ENCODE data around the gene FAM13B. TPM values are rescaled to one million over a fixed set of nuclear protein-coding genes. Genes with fewer than 3 reads are reported as not detected.
A peak's percentile ranks its signal among the peaks of the same experiment; 100 is the strongest.
"Not testable (repeated sequence)": the region's sequence is repeated elsewhere in the genome, so short reads cannot be mapped to it uniquely, and the experiment has no call there.

Gene FAM13B
- 15.0 and 31.7 TPM in 2 replicates for total RNA-seq (2014; rRNA removed; shearing (Covaris generic); ENCODE audit: low replicate concordance)

GRCh38 chr5:138032572-138033385 lies at the start of gene FAM13B:
FAM13B (minus strand) TSS chr5:138033079; CDS start chr5:138019111, 13,968 bp downstream.
- H3K27me3 ChIP-seq = no peaks in the 10 kb centered on the region
- peak within 1 kb of the TSS; percentile 100 for H3K4me3 ChIP-seq
- peaks cover 12% of the 10 kb centered on the region for H3K36me3 ChIP-seq
- no peaks in the 10 kb centered on the region for H3K9me3 ChIP-seq
- peak; percentile 85 for DNase-seq

GRCh38 chr5:138082033-138082432 lies 49.2 kb upstream of the FAM13B start:
- Histone ChIP-seq H3K36me3 (no peaks in the 10 kb centered on the region), H3K9me3 (no peaks in the 10 kb centered on the region), H3K4me3 (no peak overlapping the region), H3K27me3 (no peaks in the 10 kb centered on the region)
- no peak for DNase-seq

- DNase-seq = no peak
- Histone ChIP-seq H3K27me3 (no peaks in the 10 kb centered on the region), H3K9me3 (no peaks in the 10 kb centered on the region), H3K4me3 (no peak overlapping the region), H3K36me3 (no peaks in the 10 kb centered on the region)
Observed at GRCh38 chr5:138078006-138078643, 45.2 kb upstream of the FAM13B start.

- H3K36me3 ChIP-seq = no peaks in the 10 kb centered on the region
- H3K27me3 ChIP-seq = no peaks in the 10 kb centered on the region
- no peak overlapping the region for H3K4me3 ChIP-seq
- peak; percentile 51 for DNase-seq
- no peaks in the 10 kb centered on the region for H3K9me3 ChIP-seq
Observed at GRCh38 chr5:138077064-138077696, 44.3 kb upstream of the FAM13B start.

GRCh38 chr5:138070026-138070425 lies 37.1 kb upstream of the FAM13B start:
- H3K4me3 ChIP-seq, H3K9me3 ChIP-seq, H3K36me3 ChIP-seq, DNase-seq, H3K27me3 ChIP-seq: not testable (repeated sequence)

- Histone ChIP-seq H3K9me3 (no peaks in the 10 kb centered on the region), H3K36me3 (no peaks in the 10 kb centered on the region), H3K4me3 (peak overlapping the region; percentile 34), H3K27me3 (no peaks in the 10 kb centered on the region)
- DNase-seq = peak; percentile 81
Observed at GRCh38 chr5:138068742-138069600, 36.1 kb upstream of the FAM13B start.

GRCh38 chr5:138067945-138068344 lies 35.1 kb upstream of the FAM13B start:
- H3K9me3 ChIP-seq = no peaks in the 10 kb centered on the region
- no peaks in the 10 kb centered on the region for H3K36me3 ChIP-seq
- H3K4me3 ChIP-seq = no peak overlapping the region
- H3K27me3 ChIP-seq = no peaks in the 10 kb centered on the region
- DNase-seq = no peak

- DNase-seq = no peak
- H3K9me3 ChIP-seq = no peaks in the 10 kb centered on the region
Observed at GRCh38 chr5:138065102-138065501, 32.2 kb upstream of the FAM13B start.

GRCh38 chr5:138064526-138064925 lies 31.6 kb upstream of the FAM13B start:
- peak; percentile 31 for DNase-seq
- H3K36me3 ChIP-seq = no peaks in the 10 kb centered on the region

More at GRCh38 chr5:138065102-138065501, 32.2 kb upstream of the FAM13B start:
- Histone ChIP-seq H3K36me3 (no peaks in the 10 kb centered on the region), H3K4me3 (no peak overlapping the region), H3K27me3 (no peaks in the 10 kb centered on the region)

GRCh38 chr5:138054847-138055558 lies 22.1 kb upstream of the FAM13B start:
- Histone ChIP-seq H3K4me3 (no peak overlapping the region), H3K36me3 (no peaks in the 10 kb centered on the region), H3K27me3 (peaks cover 15% of the 10 kb centered on the region), H3K9me3 (no peaks in the 10 kb centered on the region)
- DNase-seq = peak; percentile 4

More at GRCh38 chr5:138064526-138064925, 31.6 kb upstream of the FAM13B start:
- H3K27me3 ChIP-seq = no peaks in the 10 kb centered on the region
- H3K9me3 ChIP-seq = no peaks in the 10 kb centered on the region
- no peak overlapping the region for H3K4me3 ChIP-seq

GRCh38 chr5:138054206-138054605 lies 21.3 kb upstream of the FAM13B start:
- Histone ChIP-seq H3K4me3 (no peak overlapping the region), H3K36me3 (no peaks in the 10 kb centered on the region), H3K9me3 (no peaks in the 10 kb centered on the region), H3K27me3 (peaks cover 15% of the 10 kb centered on the region)
- no peak for DNase-seq

GRCh38 chr5:138053554-138053953 lies 20.7 kb upstream of the FAM13B start:
- DNase-seq = no peak
- no peaks in the 10 kb centered on the region for H3K36me3 ChIP-seq
- no peak overlapping the region for H3K4me3 ChIP-seq

GRCh38 chr5:138052718-138053117 lies 19.8 kb upstream of the FAM13B start:
- DNase-seq, H3K4me3 ChIP-seq, H3K9me3 ChIP-seq, H3K36me3 ChIP-seq: not testable (repeated sequence)
- H3K27me3 ChIP-seq = peaks cover 15% of the 10 kb centered on the region

More at GRCh38 chr5:138053554-138053953, 20.7 kb upstream of the FAM13B start:
- H3K27me3 ChIP-seq = peaks cover 15% of the 10 kb centered on the region
- no peaks in the 10 kb centered on the region for H3K9me3 ChIP-seq

- DNase-seq = no peak
- H3K36me3 ChIP-seq = no peaks in the 10 kb centered on the region
- no peaks in the 10 kb centered on the region for H3K9me3 ChIP-seq
- H3K4me3 ChIP-seq = no peak overlapping the region
- peaks cover 15% of the 10 kb centered on the region for H3K27me3 ChIP-seq
Observed at GRCh38 chr5:138051441-138052296, 18.8 kb upstream of the FAM13B start.

- H3K4me3 ChIP-seq, H3K27me3 ChIP-seq, H3K36me3 ChIP-seq, DNase-seq, H3K9me3 ChIP-seq: not testable (repeated sequence)
Observed at GRCh38 chr5:138045283-138045682, 12.4 kb upstream of the FAM13B start.
